GM18858 (cell line): Measurements from ENCODE around the gene CPEB1.

Experiments used
- ATAC-seq: cut with Tn5 transposase; IDR thresholded peaks from one replicate; pipeline ENCODE4 v1.9.1; 2021; ENCODE audit not compliant: unreplicated experiment

CPEB1 gene

GRCh38 chr15:82595766-82596165, 51.4 kb downstream of the CPEB1 start:
- no peak for ATAC-seq

- ATAC-seq = no peak
Measured at GRCh38 chr15:82595203-82595602, 52.0 kb downstream of the CPEB1 start.

DNA sequence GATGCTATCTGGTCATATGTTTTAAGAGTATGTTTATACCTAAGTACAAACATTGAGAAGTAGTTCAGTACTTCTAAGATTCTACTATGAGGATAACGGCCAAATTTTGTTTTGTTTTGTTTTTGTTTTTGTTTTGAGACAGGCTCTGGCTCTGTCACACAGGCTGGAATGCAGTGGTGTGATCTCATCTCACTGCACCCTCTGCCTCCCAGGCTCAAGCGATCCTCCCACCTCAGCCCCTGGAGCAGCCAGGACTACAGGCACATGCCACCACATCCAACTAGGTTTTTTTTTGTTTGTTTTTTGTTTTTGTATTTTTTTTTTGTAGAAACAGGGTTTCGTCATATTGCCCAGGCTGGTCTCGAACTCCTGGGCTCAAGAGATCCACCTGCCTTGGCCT, 59.4 kb downstream of the CPEB1 start:
- no peak for ATAC-seq

GRCh38 chr15:82585072-82585471, 62.1 kb downstream of the CPEB1 start:
- no peak for ATAC-seq

GRCh38 chr15:82580713-82581112, 66.5 kb downstream of the CPEB1 start:
- ATAC-seq = no peak

DNA sequence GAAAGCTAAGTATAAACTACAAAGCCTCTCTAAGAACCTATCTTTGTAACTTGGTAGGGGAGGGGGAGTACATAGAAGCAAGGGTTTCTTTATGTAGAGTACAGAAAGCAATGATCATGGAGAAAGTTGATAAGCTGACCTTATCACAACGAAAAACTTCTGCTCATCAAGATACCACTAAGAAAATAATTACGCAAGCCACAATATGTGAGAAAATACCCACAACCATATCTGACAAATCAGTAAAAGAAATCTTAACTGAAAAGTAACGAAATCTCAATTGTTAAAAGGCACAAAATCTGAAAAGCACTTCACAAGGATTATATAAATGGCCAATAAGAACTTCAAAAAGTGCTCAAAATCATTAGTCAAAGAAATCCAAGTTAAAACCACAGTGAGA, 71.8 kb downstream of the CPEB1 start:
- ATAC-seq = no peak

GRCh38 chr15:82572986-82573385, 74.2 kb downstream of the CPEB1 start:
- no peak for ATAC-seq

GRCh38 chr15:82572311-82572710, 74.9 kb downstream of the CPEB1 start:
- no peak for ATAC-seq

DNA sequence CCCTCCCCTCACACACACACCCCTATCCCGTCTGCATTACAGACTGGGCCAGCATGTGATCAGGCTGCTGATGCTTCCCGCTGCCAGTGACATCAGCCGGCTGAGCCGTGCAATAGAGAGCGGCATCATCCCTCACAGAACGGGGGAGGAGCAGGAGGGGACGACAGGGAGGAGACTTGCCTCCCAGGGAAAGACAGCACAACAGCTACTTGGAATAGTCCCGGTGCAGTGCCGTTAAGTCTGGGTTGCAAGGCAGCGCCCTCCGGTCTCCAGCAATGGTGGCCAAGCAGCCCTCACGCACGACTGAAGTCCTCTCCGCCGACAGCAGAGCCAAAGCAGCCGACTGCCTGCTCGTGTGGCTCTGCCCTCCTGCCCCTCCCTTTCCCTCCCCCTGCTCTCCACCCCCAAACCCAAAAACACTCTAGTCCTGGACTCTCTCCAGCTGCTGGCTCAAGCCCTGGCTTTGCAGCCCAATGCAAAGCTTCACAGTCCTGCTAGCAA, 75.4 kb downstream of the CPEB1 start:
- no peak for ATAC-seq

GRCh38 chr15:82570721-82571508, 76.2 kb downstream of the CPEB1 start:
- ATAC-seq = no peak

DNA sequence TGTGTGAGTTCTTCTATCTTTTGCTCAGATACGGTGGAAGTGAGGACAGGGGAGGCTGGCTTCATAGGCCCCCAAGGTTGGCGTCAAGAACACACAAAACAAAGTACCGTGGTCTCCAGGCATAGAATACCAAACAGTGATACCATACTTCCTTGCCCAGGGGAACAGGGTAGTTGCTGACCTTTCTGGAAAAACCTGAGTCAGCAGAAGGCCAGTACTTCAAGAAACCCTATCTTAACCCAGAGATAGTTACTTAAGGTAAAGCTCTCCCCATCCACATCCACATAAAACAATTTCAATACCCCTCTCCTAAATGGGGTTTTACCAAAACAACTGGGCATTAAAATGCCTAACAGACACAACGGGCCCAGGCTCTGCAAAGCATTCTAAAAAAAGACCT, 77.3 kb downstream of the CPEB1 start:
- ATAC-seq = no peak

DNA sequence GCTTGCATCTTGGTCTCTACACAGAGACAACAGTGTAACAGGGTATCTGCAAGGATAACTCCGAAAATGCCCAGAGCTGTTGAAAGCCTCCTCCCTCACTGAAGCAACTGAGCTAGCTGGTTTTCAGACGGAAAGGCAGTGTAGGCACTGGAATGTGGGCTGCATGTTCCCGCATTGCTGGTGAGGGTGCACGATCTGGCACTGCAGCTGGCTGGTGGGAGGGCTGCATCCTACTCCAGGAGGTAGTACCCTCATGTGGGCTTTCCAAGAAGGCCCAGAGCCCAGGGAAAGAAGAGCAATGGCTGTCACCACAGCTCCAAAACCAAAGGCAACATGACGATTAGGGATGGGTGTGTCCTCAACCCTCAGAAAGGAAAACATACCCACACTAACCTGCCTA, 78.2 kb downstream of the CPEB1 start:
- ATAC-seq = no peak

GRCh38 chr15:82567661-82568060, 79.5 kb downstream of the CPEB1 start:
- ATAC-seq = no peak

GRCh38 chr15:82566690-82567089, 80.5 kb downstream of the CPEB1 start:
- ATAC-seq = no peak

DNA sequence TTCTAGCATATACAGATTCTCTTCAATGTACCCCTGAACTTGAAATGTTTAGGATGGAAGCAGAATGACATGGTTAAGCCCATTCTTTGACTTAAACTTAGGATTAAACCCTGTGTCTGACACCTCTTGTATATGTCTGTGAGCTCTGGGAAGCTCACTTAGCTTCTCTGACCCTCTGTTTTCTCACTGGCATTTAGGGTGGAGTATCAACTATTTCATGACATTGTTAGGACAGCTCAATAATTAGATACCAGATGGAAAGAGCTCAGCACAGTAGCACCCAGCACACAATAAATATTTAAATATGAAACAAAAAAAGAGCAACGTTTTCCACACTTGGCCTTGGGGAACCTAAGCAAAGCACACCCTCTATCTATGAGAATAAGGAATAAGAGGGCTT, 88.7 kb downstream of the CPEB1 start:
- ATAC-seq = no peak

- no peak for ATAC-seq
Measured at GRCh38 chr15:82556315-82557035, 90.7 kb downstream of the CPEB1 start.

DNA sequence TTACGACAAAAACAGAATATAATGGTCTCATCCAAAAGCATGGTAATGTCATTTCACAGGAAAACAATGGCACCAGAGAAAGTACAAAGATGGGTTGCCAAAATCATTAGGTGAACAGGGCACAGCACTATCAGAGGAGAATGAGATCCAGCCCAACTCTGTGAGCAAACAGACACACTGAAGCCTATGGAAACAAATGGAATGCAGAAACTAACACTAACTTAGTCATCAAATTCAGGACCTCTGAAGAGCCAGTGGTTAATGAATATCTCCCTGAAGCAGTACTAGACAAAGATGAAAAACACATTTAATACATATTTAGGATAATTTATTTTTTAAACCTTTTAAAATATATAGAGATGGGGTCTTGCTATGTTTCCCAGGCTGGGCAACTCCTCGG, 92.3 kb downstream of the CPEB1 start:
- ATAC-seq = no peak

GRCh38 chr15:82554351-82554750, 92.8 kb downstream of the CPEB1 start:
- no peak for ATAC-seq

- ATAC-seq = no peak
Measured at GRCh38 chr15:82553846-82554245, 93.3 kb downstream of the CPEB1 start.

GRCh38 chr15:82552861-82553260, 94.3 kb downstream of the CPEB1 start:
- ATAC-seq = no peak

GRCh38 chr15:82551646-82552247, 95.4 kb downstream of the CPEB1 start:
- ATAC-seq = peak; percentile 61

DNA sequence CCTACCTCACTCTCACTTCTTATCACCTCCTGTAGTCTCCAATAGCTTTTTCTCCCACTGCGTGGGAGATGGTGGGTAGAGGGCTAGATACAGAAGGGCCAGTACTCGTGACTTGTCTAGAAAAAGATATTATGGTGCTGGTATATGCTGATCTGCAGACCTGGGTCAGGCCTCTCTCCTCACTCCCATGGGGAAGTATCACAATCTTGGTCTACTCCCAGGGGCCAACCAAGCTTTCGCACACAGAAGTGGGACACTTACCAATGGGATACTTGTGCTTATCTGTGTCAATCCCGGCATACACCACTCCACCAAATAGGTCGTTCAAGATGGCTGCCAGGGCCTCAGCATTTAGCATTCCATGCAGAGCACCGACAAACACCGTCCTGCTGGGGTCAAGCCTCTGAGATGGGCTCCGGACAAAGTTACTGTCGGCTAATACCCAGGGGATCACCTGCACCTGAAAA, 97.9 kb downstream of the CPEB1 start:
- no peak for ATAC-seq
